HEK293 (cell line): Measurements from ENCODE around the gene ADAMTS10.

ENCODE experiments used
- IKZF3 ChIP-seq: fragments of 450-650 bp; IDR thresholded peaks from 2 replicates; pipeline ENCODE4 v1.5.0; 2018; ENCODE audit warnings: missing biosample characterization, mild to moderate bottlenecking, missing genetic modification characterization, moderate library complexity
- KLF16 ChIP-seq: fragments of 450-650 bp; formaldehyde crosslinking; IDR thresholded peaks from 2 replicates; pipeline ENCODE4 v1.5.1; 2017; ENCODE audit warnings: missing biosample characterization, missing genetic modification characterization
- SCRT2 ChIP-seq: fragments of 450-650 bp; formaldehyde crosslinking; IDR thresholded peaks from 2 replicates; pipeline ENCODE4 v1.5.1; 2016; ENCODE audit warnings: missing biosample characterization, missing genetic modification characterization
- SP3 ChIP-seq: fragments of 450-650 bp; formaldehyde crosslinking; IDR thresholded peaks from 2 replicates; pipeline ENCODE4 v1.5.1; 2016; ENCODE audit warnings: missing biosample characterization, missing genetic modification characterization
- YY1 ChIP-seq: fragments of 450-650 bp; formaldehyde crosslinking; IDR thresholded peaks from 2 replicates; pipeline ENCODE4 v1.5.1; 2018; ENCODE audit warnings: missing biosample characterization, missing genetic modification characterization
- ZIC2 ChIP-seq: fragments of 450-650 bp; formaldehyde crosslinking; IDR thresholded peaks from 2 replicates; pipeline ENCODE4 v1.5.1; 2016; ENCODE audit warnings: missing biosample characterization, missing genetic modification characterization
- ZNF155 ChIP-seq: fragments of 450-650 bp; formaldehyde crosslinking; IDR thresholded peaks from 2 replicates; pipeline ENCODE4 v1.5.1; 2016; ENCODE audit warnings: missing biosample characterization, missing genetic modification characterization
- ZNF214 ChIP-seq: fragments of 450-650 bp; formaldehyde crosslinking; IDR thresholded peaks from 2 replicates; pipeline ENCODE4 v1.5.1; 2017; ENCODE audit warnings: missing biosample characterization, mild to moderate bottlenecking, missing genetic modification characterization, borderline replicate concordance
- ZNF350 ChIP-seq: fragments of 450-650 bp; formaldehyde crosslinking; IDR thresholded peaks from 2 replicates; pipeline ENCODE4 v1.5.0; 2017; ENCODE audit warnings: missing biosample characterization, mild to moderate bottlenecking, missing genetic modification characterization
- ZNF391 ChIP-seq: fragments of 450-650 bp; formaldehyde crosslinking; IDR thresholded peaks from 2 replicates; pipeline ENCODE4 v1.5.1; 2016; ENCODE audit warnings: low read depth, missing biosample characterization, missing genetic modification characterization, borderline replicate concordance
- ZNF548 ChIP-seq: fragments of 450-650 bp; formaldehyde crosslinking; IDR thresholded peaks from 2 replicates; pipeline ENCODE4 v1.5.1; 2016; ENCODE audit warnings: missing biosample characterization, missing genetic modification characterization
- ZNF670 ChIP-seq: fragments of 450-650 bp; formaldehyde crosslinking; IDR thresholded peaks from 2 replicates; pipeline ENCODE4 v1.5.1; 2016; ENCODE audit warnings: missing biosample characterization, missing genetic modification characterization, low read depth
- ZNF677 ChIP-seq: fragments of 450-650 bp; IDR thresholded peaks from 2 replicates; pipeline ENCODE4 v1.5.0; 2018; ENCODE audit warnings: missing biosample characterization, mild to moderate bottlenecking, missing genetic modification characterization, moderate library complexity
- ZSCAN23 ChIP-seq: fragments of 450-650 bp; formaldehyde crosslinking; IDR thresholded peaks from 2 replicates; pipeline ENCODE4 v1.5.1; 2016; ENCODE audit warnings: missing biosample characterization, missing genetic modification characterization
- TF ChIP-seq, protein P1 (sequence below): fragments of 450-650 bp; formaldehyde crosslinking; IDR thresholded peaks from 2 replicates; pipeline ENCODE4 v1.5.1; 2017; ENCODE audit warnings: missing biosample characterization, missing genetic modification characterization
- TF ChIP-seq, protein P2 (sequence below): sonication (generic); formaldehyde crosslinking; IDR thresholded peaks from 2 replicates; pipeline ENCODE4 v1.8.1; 2022; ENCODE audit warnings: mild to moderate bottlenecking, moderate library complexity, missing genetic modification reagents
- TF ChIP-seq, protein P3 (sequence below): fragments of 450-650 bp; IDR thresholded peaks from 2 replicates; pipeline ENCODE4 v1.5.1; 2018; ENCODE audit warnings: missing biosample characterization, mild to moderate bottlenecking, missing genetic modification characterization
- TF ChIP-seq, protein P4 (sequence below): fragments of 450-650 bp; formaldehyde crosslinking; IDR thresholded peaks from 2 replicates; pipeline ENCODE4 v1.5.1; 2017; ENCODE audit warnings: missing biosample characterization, mild to moderate bottlenecking, missing genetic modification characterization, moderate library complexity
- TF ChIP-seq, protein P5 (sequence below): fragments of 450-650 bp; formaldehyde crosslinking; IDR thresholded peaks from 2 replicates; pipeline ENCODE4 v1.5.0; 2017; ENCODE audit warnings: missing biosample characterization, missing genetic modification characterization, borderline replicate concordance
- TF ChIP-seq, protein P6 (sequence below): fragments of 450-650 bp; formaldehyde crosslinking; IDR thresholded peaks from 2 replicates; pipeline ENCODE4 v1.5.1; 2016; ENCODE audit warnings: missing biosample characterization, missing genetic modification characterization
- TF ChIP-seq, protein P7 (sequence below): fragments of 450-650 bp; formaldehyde crosslinking; IDR thresholded peaks from 2 replicates; pipeline ENCODE4 v1.5.1; 2016; ENCODE audit warnings: missing biosample characterization, missing genetic modification characterization, borderline replicate concordance

The ADAMTS10 gene

DNA sequence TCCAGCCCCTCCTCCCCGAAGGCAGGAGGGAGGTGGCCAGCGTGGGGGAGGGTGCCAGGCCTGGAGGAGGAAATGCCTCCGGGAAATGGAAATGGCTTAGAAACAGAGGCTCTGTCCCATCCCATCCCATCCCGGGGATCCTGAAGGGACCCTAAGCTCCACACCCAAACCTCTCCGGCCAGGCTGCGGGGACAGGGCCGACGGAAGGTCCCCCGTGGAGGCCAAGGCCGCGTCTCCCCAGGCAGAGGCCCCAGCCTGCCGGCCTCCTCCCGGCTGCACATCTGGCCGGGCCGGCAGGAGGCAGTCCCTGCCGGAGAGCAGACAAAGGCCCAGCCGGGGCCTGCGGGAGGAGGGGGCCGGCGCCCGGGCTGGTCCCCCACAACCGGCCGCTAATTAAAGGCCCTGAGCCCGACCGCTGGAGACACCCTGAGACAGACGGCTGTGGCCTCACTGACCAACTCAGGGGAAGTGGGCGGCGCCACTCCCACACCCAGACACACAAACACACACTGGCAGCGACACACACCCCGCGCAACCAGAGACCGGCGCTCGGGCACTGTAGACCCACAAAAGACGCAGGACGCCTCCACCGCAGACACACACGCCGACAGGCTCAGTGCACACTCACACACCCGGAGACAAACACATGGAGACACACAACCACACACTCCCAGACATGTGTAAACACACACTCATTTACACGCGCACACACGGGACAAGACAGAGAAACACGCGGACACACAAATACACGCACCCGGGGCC is 1.1 kb downstream of the ADAMTS10 start (continued):
- TF ChIP-seq ZIC2 (tag by site-specific recombination) (peak; percentile 98), IKZF3 (tag by site-specific recombination) (peak; percentile 43), ZSCAN23 (tag by site-specific recombination) (no peak), KLF16 (tag by site-specific recombination) (no peak), YY1 (peak; percentile 43; the same call in 1 of the 2 replicates), ZNF677 (tag by site-specific recombination) (no peak), SCRT2 (no peak), ZNF155 (no peak), ZNF670 (tag by site-specific recombination) (no peak), ZNF350 (tag by site-specific recombination) (no peak), SP3 (tag by site-specific recombination) (no peak), ZNF214 (no peak), ZNF548 (tag by site-specific recombination) (no peak), ZNF391 (tag by site-specific recombination) (no peak)
- TF ChIP-seq, protein P1, sequence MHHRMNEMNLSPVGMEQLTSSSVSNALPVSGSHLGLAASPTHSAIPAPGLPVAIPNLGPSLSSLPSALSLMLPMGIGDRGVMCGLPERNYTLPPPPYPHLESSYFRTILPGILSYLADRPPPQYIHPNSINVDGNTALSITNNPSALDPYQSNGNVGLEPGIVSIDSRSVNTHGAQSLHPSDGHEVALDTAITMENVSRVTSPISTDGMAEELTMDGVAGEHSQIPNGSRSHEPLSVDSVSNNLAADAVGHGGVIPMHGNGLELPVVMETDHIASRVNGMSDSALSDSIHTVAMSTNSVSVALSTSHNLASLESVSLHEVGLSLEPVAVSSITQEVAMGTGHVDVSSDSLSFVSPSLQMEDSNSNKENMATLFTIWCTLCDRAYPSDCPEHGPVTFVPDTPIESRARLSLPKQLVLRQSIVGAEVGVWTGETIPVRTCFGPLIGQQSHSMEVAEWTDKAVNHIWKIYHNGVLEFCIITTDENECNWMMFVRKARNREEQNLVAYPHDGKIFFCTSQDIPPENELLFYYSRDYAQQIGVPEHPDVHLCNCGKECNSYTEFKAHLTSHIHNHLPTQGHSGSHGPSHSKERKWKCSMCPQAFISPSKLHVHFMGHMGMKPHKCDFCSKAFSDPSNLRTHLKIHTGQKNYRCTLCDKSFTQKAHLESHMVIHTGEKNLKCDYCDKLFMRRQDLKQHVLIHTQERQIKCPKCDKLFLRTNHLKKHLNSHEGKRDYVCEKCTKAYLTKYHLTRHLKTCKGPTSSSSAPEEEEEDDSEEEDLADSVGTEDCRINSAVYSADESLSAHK (tag by site-specific recombination): no peak
- TF ChIP-seq, protein P2, sequence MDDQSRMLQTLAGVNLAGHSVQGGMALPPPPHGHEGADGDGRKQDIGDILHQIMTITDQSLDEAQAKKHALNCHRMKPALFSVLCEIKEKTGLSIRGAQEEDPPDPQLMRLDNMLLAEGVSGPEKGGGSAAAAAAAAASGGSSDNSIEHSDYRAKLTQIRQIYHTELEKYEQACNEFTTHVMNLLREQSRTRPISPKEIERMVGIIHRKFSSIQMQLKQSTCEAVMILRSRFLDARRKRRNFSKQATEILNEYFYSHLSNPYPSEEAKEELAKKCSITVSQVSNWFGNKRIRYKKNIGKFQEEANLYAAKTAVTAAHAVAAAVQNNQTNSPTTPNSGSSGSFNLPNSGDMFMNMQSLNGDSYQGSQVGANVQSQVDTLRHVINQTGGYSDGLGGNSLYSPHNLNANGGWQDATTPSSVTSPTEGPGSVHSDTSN (CRISPR knock-in tag): no peak
- TF ChIP-seq, protein P3, sequence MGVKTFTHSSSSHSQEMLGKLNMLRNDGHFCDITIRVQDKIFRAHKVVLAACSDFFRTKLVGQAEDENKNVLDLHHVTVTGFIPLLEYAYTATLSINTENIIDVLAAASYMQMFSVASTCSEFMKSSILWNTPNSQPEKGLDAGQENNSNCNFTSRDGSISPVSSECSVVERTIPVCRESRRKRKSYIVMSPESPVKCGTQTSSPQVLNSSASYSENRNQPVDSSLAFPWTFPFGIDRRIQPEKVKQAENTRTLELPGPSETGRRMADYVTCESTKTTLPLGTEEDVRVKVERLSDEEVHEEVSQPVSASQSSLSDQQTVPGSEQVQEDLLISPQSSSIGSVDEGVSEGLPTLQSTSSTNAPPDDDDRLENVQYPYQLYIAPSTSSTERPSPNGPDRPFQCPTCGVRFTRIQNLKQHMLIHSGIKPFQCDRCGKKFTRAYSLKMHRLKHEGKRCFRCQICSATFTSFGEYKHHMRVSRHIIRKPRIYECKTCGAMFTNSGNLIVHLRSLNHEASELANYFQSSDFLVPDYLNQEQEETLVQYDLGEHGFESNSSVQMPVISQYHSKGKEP (tag by site-specific recombination): no peak
- TF ChIP-seq, protein P4, sequence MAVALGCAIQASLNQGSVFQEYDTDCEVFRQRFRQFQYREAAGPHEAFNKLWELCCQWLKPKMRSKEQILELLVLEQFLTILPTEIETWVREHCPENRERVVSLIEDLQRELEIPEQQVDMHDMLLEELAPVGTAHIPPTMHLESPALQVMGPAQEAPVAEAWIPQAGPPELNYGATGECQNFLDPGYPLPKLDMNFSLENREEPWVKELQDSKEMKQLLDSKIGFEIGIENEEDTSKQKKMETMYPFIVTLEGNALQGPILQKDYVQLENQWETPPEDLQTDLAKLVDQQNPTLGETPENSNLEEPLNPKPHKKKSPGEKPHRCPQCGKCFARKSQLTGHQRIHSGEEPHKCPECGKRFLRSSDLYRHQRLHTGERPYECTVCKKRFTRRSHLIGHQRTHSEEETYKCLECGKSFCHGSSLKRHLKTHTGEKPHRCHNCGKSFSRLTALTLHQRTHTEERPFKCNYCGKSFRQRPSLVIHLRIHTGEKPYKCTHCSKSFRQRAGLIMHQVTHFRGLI (tag by site-specific recombination): no peak
- TF ChIP-seq, protein P5, sequence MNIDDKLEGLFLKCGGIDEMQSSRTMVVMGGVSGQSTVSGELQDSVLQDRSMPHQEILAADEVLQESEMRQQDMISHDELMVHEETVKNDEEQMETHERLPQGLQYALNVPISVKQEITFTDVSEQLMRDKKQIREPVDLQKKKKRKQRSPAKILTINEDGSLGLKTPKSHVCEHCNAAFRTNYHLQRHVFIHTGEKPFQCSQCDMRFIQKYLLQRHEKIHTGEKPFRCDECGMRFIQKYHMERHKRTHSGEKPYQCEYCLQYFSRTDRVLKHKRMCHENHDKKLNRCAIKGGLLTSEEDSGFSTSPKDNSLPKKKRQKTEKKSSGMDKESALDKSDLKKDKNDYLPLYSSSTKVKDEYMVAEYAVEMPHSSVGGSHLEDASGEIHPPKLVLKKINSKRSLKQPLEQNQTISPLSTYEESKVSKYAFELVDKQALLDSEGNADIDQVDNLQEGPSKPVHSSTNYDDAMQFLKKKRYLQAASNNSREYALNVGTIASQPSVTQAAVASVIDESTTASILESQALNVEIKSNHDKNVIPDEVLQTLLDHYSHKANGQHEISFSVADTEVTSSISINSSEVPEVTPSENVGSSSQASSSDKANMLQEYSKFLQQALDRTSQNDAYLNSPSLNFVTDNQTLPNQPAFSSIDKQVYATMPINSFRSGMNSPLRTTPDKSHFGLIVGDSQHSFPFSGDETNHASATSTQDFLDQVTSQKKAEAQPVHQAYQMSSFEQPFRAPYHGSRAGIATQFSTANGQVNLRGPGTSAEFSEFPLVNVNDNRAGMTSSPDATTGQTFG: no peak
- TF ChIP-seq, protein P6, sequence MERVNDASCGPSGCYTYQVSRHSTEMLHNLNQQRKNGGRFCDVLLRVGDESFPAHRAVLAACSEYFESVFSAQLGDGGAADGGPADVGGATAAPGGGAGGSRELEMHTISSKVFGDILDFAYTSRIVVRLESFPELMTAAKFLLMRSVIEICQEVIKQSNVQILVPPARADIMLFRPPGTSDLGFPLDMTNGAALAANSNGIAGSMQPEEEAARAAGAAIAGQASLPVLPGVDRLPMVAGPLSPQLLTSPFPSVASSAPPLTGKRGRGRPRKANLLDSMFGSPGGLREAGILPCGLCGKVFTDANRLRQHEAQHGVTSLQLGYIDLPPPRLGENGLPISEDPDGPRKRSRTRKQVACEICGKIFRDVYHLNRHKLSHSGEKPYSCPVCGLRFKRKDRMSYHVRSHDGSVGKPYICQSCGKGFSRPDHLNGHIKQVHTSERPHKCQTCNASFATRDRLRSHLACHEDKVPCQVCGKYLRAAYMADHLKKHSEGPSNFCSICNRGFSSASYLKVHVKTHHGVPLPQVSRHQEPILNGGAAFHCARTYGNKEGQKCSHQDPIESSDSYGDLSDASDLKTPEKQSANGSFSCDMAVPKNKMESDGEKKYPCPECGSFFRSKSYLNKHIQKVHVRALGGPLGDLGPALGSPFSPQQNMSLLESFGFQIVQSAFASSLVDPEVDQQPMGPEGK (tag by site-specific recombination): no peak
- TF ChIP-seq, protein P7, sequence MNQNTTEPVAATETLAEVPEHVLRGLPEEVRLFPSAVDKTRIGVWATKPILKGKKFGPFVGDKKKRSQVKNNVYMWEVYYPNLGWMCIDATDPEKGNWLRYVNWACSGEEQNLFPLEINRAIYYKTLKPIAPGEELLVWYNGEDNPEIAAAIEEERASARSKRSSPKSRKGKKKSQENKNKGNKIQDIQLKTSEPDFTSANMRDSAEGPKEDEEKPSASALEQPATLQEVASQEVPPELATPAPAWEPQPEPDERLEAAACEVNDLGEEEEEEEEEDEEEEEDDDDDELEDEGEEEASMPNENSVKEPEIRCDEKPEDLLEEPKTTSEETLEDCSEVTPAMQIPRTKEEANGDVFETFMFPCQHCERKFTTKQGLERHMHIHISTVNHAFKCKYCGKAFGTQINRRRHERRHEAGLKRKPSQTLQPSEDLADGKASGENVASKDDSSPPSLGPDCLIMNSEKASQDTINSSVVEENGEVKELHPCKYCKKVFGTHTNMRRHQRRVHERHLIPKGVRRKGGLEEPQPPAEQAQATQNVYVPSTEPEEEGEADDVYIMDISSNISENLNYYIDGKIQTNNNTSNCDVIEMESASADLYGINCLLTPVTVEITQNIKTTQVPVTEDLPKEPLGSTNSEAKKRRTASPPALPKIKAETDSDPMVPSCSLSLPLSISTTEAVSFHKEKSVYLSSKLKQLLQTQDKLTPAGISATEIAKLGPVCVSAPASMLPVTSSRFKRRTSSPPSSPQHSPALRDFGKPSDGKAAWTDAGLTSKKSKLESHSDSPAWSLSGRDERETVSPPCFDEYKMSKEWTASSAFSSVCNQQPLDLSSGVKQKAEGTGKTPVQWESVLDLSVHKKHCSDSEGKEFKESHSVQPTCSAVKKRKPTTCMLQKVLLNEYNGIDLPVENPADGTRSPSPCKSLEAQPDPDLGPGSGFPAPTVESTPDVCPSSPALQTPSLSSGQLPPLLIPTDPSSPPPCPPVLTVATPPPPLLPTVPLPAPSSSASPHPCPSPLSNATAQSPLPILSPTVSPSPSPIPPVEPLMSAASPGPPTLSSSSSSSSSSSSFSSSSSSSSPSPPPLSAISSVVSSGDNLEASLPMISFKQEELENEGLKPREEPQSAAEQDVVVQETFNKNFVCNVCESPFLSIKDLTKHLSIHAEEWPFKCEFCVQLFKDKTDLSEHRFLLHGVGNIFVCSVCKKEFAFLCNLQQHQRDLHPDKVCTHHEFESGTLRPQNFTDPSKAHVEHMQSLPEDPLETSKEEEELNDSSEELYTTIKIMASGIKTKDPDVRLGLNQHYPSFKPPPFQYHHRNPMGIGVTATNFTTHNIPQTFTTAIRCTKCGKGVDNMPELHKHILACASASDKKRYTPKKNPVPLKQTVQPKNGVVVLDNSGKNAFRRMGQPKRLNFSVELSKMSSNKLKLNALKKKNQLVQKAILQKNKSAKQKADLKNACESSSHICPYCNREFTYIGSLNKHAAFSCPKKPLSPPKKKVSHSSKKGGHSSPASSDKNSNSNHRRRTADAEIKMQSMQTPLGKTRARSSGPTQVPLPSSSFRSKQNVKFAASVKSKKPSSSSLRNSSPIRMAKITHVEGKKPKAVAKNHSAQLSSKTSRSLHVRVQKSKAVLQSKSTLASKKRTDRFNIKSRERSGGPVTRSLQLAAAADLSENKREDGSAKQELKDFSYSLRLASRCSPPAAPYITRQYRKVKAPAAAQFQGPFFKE (tag by site-specific recombination): no peak
